ENCODE data around the gene ADAMTS18.

GRCh38 chr16:77297996-77298395, 136.8 kb downstream of the ADAMTS18 start:
- TF ChIP-seq POLR2AphosphoS5 (IDR thresholded peaks at IDR 0.05; ENCODE audit: low read depth, low read length) (no peak), CTCF (IDR thresholded peaks at IDR 0.05 in 2 of 3, conservative IDR thresholded peaks at IDR 0.05 in 1 of 3; ENCODE audit: borderline replicate concordance in 1 of 3, insufficient read depth in 1 of 3, low read depth in 2 of 3, low read length in 2 of 3) (no peak), EZH2phosphoT487 (IDR thresholded peaks at IDR 0.05; ENCODE audit: borderline replicate concordance) (no peak), YY1 (IDR thresholded peaks at IDR 0.05; ENCODE audit: extremely low read depth, insufficient replicate concordance, low read depth, low read length) (no peak), ELF1 (IDR thresholded peaks at IDR 0.05; ENCODE audit: borderline replicate concordance, low read depth) (no peak), ATF3 (IDR thresholded peaks at IDR 0.05) (no peak)
